Mammary epithelial cell (primary cell): Measurements from ENCODE around the gene MXRA8.

Experiments used
- CTCF ChIP-seq, 2 donors: IDR thresholded peaks in 1 of 2; conservative IDR thresholded peaks in 1 of 2; 2 replicates each; pipeline ENCODE4 v1.5.1; 2011 to 2012; ENCODE audit warnings: inconsistent platforms in 2 of 2, low read length in 2 of 2, mild to moderate bottlenecking in 2 of 2, control low read depth in 1 of 2, low read depth in 1 of 2; ENCODE audit not compliant: insufficient read depth in 1 of 2; ENCODE audit errors: extremely low read depth in 1 of 2
- EZH2 ChIP-seq: IDR thresholded peaks from 2 replicates; pipeline ENCODE4 v1.6.1; 2012; ENCODE audit warnings: low read length, inconsistent platforms, borderline replicate concordance

GRCh38 chr1:1381294-1381693 is 22.9 kb upstream of the MXRA8 start:
- no peak for TF ChIP-seq CTCF (conservative IDR thresholded peaks at IDR 0.05 in 1 of 2, IDR thresholded peaks at IDR 0.05 in 1 of 2; ENCODE audit: extremely low read depth in 1 of 2, insufficient read depth in 1 of 2, low read depth in 1 of 2, low read length in 2 of 2)
- TF ChIP-seq EZH2: no peak
